Activated CD4-positive, alpha-beta T cell treated with anti-CD3 and anti-CD28 coated beads, Interleukin-2, amount 10 ng/mL, durations not matched to agents 24 days and 14 days (primary cell): ENCODE measurements around the gene PRKCA. TPM values are rescaled to one million over a fixed set of nuclear protein-coding genes. Genes with fewer than 3 reads are reported as not detected.
A peak's percentile ranks its signal among the peaks of the same experiment; 100 is the strongest.
"Not testable (repeated sequence)": the region's sequence is repeated elsewhere in the genome, so short reads cannot be mapped to it uniquely, and the experiment has no call there.

ENCODE experiments used
- DNase-seq: peaks from one replicate; pipeline ENCODE4 v3.0.0; 2022
- H3K27ac Mint-ChIP-seq: one replicate; pipeline ENCODE4 v1.8.0; 2022; ENCODE audit warnings: mild to moderate bottlenecking, mixed read lengths
- H3K27me3 Mint-ChIP-seq: one replicate; pipeline ENCODE4 v1.8.0; 2022; ENCODE audit warnings: mixed read lengths
- H3K36me3 Mint-ChIP-seq: one replicate; pipeline ENCODE4 v1.8.0; 2022; ENCODE audit warnings: low read depth, mild to moderate bottlenecking, mixed read lengths
- H3K4me1 Mint-ChIP-seq: one replicate; pipeline ENCODE4 v1.8.0; 2021; ENCODE audit warnings: mixed read lengths
- H3K4me3 Mint-ChIP-seq: one replicate; pipeline ENCODE4 v1.8.0; 2022; ENCODE audit warnings: mild to moderate bottlenecking, moderate library complexity, mixed read lengths
- H3K9me3 Mint-ChIP-seq: one replicate; pipeline ENCODE4 v1.8.0; 2021; ENCODE audit warnings: mixed read lengths
- intact Hi-C: fragments of 100-400 bp; cut with micrococcal nuclease; formaldehyde crosslinking; loops from one replicate; pipeline ENCODE4 v1.15.1; 2023
- total RNA-seq: library from RNA; stranded (reverse); gene quantifications from 2 replicates; pipeline ENCODE4 v1.2.3, GENCODE V29; 2022

PRKCA gene
- total RNA-seq, 1 donor from 2014 or later, result 164 TPM

- Mint-ChIP-seq H3K27me3 (no peaks in the 10 kb centered on the region), H3K36me3 (peaks cover 28% of the 10 kb centered on the region), H3K9me3 (no peaks in the 10 kb centered on the region), H3K4me1 (peaks cover 38% of the 10 kb centered on the region), H3K4me3 (no peak overlapping the region), H3K27ac (no peak overlapping the region)
- no peak for DNase-seq
- intact Hi-C loops, result loop anchor here (1.0 kb wide), 1 partner anchor 191 kb away; no protein-coding TSS in a partner anchor
Observed at GRCh38 chr17:66715076-66715675, 412.8 kb downstream of the PRKCA start.

GRCh38 chr17:66715745-66716156 is 413.3 kb downstream of the PRKCA start:
- intact Hi-C loops, result loop anchor here (1.0 kb wide), 1 partner anchor 191 kb away; no protein-coding TSS in a partner anchor
- peak overlapping the region; percentile 17 for H3K27ac Mint-ChIP-seq

GRCh38 chr17:66716236-66717026 is 414.0 kb downstream of the PRKCA start:
- Mint-ChIP-seq H3K27me3 (no peaks in the 10 kb centered on the region), H3K36me3 (peaks cover 24% of the 10 kb centered on the region), H3K27ac (peak overlapping the region; percentile 17), H3K9me3 (no peaks in the 10 kb centered on the region), H3K4me3 (no peak overlapping the region), H3K4me1 (peaks cover 29% of the 10 kb centered on the region)
- no peak for DNase-seq
- intact Hi-C loops, result no loop called here

More at GRCh38 chr17:66715745-66716156, 413.3 kb downstream of the PRKCA start:
- DNase-seq, result peak; percentile 76
- Mint-ChIP-seq H3K27me3 (no peaks in the 10 kb centered on the region), H3K9me3 (no peaks in the 10 kb centered on the region), H3K4me1 (peaks cover 34% of the 10 kb centered on the region), H3K36me3 (peaks cover 26% of the 10 kb centered on the region), H3K4me3 (no peak overlapping the region)

GRCh38 chr17:66717641-66718058 is 415.2 kb downstream of the PRKCA start:
- Mint-ChIP-seq H3K27ac (no peak overlapping the region), H3K4me1 (peaks cover 19% of the 10 kb centered on the region), H3K36me3 (peaks cover 17% of the 10 kb centered on the region), H3K4me3 (no peak overlapping the region), H3K27me3 (no peaks in the 10 kb centered on the region), H3K9me3 (no peaks in the 10 kb centered on the region)
- DNase-seq, result no peak
- intact Hi-C loops, result no loop called here

GRCh38 chr17:66720027-66720426 is 417.6 kb downstream of the PRKCA start:
- H3K4me3 Mint-ChIP-seq, result no peak overlapping the region
- H3K4me1 Mint-ChIP-seq, result peaks cover 4% of the 10 kb centered on the region
- H3K27me3 Mint-ChIP-seq, result no peaks in the 10 kb centered on the region
- intact Hi-C loops, result no loop called here
- H3K9me3 Mint-ChIP-seq, result no peaks in the 10 kb centered on the region
- DNase-seq, result no peak
- H3K27ac Mint-ChIP-seq, result no peak overlapping the region
- H3K36me3 Mint-ChIP-seq, result peaks cover 13% of the 10 kb centered on the region

- Mint-ChIP-seq H3K27ac (no peak overlapping the region), H3K27me3 (no peaks in the 10 kb centered on the region), H3K4me3 (no peak overlapping the region), H3K4me1 (peaks cover 9% of the 10 kb centered on the region), H3K36me3 (peaks cover 15% of the 10 kb centered on the region), H3K9me3 (no peaks in the 10 kb centered on the region)
- DNase-seq, result no peak
- intact Hi-C loops, result no loop called here
Observed at GRCh38 chr17:66720567-66720966, 418.2 kb downstream of the PRKCA start.

- H3K36me3 Mint-ChIP-seq, result peaks cover 12% of the 10 kb centered on the region
- no peaks in the 10 kb centered on the region for H3K27me3 Mint-ChIP-seq
- H3K27ac Mint-ChIP-seq, result no peak overlapping the region
- no peak for DNase-seq
- no peak overlapping the region for H3K4me3 Mint-ChIP-seq
- peaks cover 12% of the 10 kb centered on the region for H3K4me1 Mint-ChIP-seq
- intact Hi-C loops, result no loop called here
- no peaks in the 10 kb centered on the region for H3K9me3 Mint-ChIP-seq
Observed at GRCh38 chr17:66722341-66722740, 419.9 kb downstream of the PRKCA start.

GRCh38 chr17:66724581-66725341 is 422.3 kb downstream of the PRKCA start:
- Mint-ChIP-seq H3K27ac (peak overlapping the region; percentile 62), H3K27me3 (no peaks in the 10 kb centered on the region), H3K4me3 (no peak overlapping the region), H3K36me3 (peaks cover 7% of the 10 kb centered on the region), H3K9me3 (no peaks in the 10 kb centered on the region), H3K4me1 (peaks cover 13% of the 10 kb centered on the region)
- intact Hi-C loops, result no loop called here
- no peak for DNase-seq

- Mint-ChIP-seq H3K27ac (peak overlapping the region; percentile 62), H3K4me1 (peaks cover 18% of the 10 kb centered on the region)
- DNase-seq, H3K9me3 Mint-ChIP-seq, H3K4me3 Mint-ChIP-seq, H3K27me3 Mint-ChIP-seq, intact Hi-C loops, H3K36me3 Mint-ChIP-seq: not testable (repeated sequence)
Observed at GRCh38 chr17:66725438-66725837, 423.0 kb downstream of the PRKCA start.

- DNase-seq, result no peak
- intact Hi-C loops, result no loop called here
- Mint-ChIP-seq H3K4me1 (peaks cover 18% of the 10 kb centered on the region), H3K36me3 (peaks cover 10% of the 10 kb centered on the region), H3K27me3 (no peaks in the 10 kb centered on the region), H3K4me3 (no peak overlapping the region), H3K27ac (no peak overlapping the region), H3K9me3 (no peaks in the 10 kb centered on the region)
Observed at GRCh38 chr17:66725956-66726355, 423.5 kb downstream of the PRKCA start.

GRCh38 chr17:66726371-66726770 is 424.0 kb downstream of the PRKCA start:
- Mint-ChIP-seq H3K4me1 (peaks cover 18% of the 10 kb centered on the region), H3K27ac (no peak overlapping the region), H3K36me3 (peaks cover 12% of the 10 kb centered on the region), H3K27me3 (no peaks in the 10 kb centered on the region), H3K4me3 (no peak overlapping the region), H3K9me3 (no peaks in the 10 kb centered on the region)
- intact Hi-C loops, result no loop called here
- no peak for DNase-seq

GRCh38 chr17:66726846-66727245 is 424.4 kb downstream of the PRKCA start:
- no peaks in the 10 kb centered on the region for H3K9me3 Mint-ChIP-seq
- H3K4me3 Mint-ChIP-seq, result no peak overlapping the region
- intact Hi-C loops, result no loop called here
- H3K36me3 Mint-ChIP-seq, result peaks cover 13% of the 10 kb centered on the region
- H3K27me3 Mint-ChIP-seq, result no peaks in the 10 kb centered on the region
- peak overlapping the region; percentile 64 for H3K27ac Mint-ChIP-seq
- DNase-seq, result no peak
- H3K4me1 Mint-ChIP-seq, result peaks cover 18% of the 10 kb centered on the region

GRCh38 chr17:66727634-66728570 is 425.5 kb downstream of the PRKCA start:
- H3K9me3 Mint-ChIP-seq, result no peaks in the 10 kb centered on the region
- no peaks in the 10 kb centered on the region for H3K27me3 Mint-ChIP-seq
- H3K27ac Mint-ChIP-seq, result peak overlapping the region; percentile 45
- H3K4me3 Mint-ChIP-seq, result no peak overlapping the region
- peaks cover 18% of the 10 kb centered on the region for H3K4me1 Mint-ChIP-seq
- peak; percentile 84 for DNase-seq
- H3K36me3 Mint-ChIP-seq, result peaks cover 21% of the 10 kb centered on the region
- intact Hi-C loops, result no loop called here
